Measurements from ENCODE around the gene FOXB1. TPM values are rescaled to one million over a fixed set of nuclear protein-coding genes. Genes with fewer than 3 reads are reported as not detected.
A peak's percentile ranks its signal among the peaks of the same experiment; 100 is the strongest.

FOXB1 gene
- total and polyA plus RNA-seq, 2 of the 13 experiments (the other 11 are each of a cell fraction or from before 2014, with no cell fraction given), result not detected

DNA sequence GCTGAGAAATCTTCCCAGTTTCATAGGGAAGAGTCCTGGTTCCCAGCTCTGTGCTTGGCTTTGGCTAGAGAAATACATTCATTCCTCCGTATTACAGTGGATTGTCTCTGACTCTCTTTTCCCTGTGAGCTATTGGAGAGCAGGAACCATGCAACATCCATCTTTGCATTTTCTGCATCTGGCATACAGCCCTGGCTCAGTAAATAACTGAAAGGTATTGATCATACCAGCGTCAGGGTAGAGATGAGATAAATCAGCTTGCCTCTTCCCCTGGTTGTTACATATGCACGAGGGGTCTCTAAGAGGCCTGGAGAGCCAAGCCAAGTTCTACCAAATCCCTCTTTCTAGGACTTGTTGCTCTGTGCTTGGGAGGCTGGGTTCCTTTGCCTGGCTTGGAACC, 35.2 kb downstream of the FOXB1 start (continued):
- TF ChIP-seq, protein P1, sequence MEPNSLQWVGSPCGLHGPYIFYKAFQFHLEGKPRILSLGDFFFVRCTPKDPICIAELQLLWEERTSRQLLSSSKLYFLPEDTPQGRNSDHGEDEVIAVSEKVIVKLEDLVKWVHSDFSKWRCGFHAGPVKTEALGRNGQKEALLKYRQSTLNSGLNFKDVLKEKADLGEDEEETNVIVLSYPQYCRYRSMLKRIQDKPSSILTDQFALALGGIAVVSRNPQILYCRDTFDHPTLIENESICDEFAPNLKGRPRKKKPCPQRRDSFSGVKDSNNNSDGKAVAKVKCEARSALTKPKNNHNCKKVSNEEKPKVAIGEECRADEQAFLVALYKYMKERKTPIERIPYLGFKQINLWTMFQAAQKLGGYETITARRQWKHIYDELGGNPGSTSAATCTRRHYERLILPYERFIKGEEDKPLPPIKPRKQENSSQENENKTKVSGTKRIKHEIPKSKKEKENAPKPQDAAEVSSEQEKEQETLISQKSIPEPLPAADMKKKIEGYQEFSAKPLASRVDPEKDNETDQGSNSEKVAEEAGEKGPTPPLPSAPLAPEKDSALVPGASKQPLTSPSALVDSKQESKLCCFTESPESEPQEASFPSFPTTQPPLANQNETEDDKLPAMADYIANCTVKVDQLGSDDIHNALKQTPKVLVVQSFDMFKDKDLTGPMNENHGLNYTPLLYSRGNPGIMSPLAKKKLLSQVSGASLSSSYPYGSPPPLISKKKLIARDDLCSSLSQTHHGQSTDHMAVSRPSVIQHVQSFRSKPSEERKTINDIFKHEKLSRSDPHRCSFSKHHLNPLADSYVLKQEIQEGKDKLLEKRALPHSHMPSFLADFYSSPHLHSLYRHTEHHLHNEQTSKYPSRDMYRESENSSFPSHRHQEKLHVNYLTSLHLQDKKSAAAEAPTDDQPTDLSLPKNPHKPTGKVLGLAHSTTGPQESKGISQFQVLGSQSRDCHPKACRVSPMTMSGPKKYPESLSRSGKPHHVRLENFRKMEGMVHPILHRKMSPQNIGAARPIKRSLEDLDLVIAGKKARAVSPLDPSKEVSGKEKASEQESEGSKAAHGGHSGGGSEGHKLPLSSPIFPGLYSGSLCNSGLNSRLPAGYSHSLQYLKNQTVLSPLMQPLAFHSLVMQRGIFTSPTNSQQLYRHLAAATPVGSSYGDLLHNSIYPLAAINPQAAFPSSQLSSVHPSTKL (CRISPR knock-in tag; IDR thresholded peaks at IDR 0.05), result no peak
- no peak for TF ChIP-seq MXD1 (CRISPR knock-in tag; IDR thresholded peaks at IDR 0.05)
- TF ChIP-seq HES4 (CRISPR knock-in tag; IDR thresholded peaks at IDR 0.05; ENCODE audit: borderline replicate concordance), result no peak
- TF ChIP-seq SMAD3 (CRISPR knock-in tag; IDR thresholded peaks at IDR 0.05), result no peak

DNA sequence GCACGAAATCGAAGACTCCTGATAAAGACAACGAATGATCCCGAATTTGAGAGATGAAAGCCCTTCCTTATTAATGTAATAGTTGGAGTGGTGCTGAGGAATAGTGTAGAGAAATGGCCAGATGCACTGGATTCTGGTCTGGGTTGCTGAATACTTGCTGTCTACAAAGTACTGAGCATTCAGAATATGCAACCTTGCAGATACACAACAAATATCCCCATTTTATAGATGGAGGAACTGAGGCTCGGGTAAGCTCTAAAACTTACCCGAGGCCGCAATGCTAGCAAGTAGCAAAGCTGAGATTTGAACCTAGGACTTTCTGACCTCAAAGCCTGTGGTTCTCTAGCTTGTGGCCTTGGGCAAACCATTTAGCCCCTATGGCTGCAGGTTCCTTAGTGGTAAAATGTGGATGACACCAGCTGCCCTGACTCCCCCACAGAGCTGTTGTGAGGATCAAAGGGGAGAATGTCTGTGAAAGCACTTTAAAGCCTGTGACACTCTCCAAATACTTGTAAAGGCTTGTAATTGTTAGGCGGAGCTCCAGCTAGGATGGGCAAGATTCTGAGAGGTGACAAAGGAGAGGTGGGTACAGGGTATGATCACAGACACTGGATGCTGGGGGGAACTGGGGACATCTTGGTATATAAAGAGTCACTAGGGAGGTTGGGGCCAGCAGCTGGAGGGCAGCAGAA, 39.8 kb downstream of the FOXB1 start:
- H3K9ac ChIP-seq (ENCODE audit: insufficient read depth, low read depth, low read length), result no peak overlapping the region
- no peaks in the 10 kb centered on the region for H3K4me1 ChIP-seq (ENCODE audit: insufficient read depth, low read length)
- no peaks in the 10 kb centered on the region; a peak in 1 of 5 replicates for H3K27me3 ChIP-seq (ENCODE audit: control insufficient read depth in 1 of 2, insufficient read depth in 2 of 2, low read length in 2 of 2)
- H3K27ac ChIP-seq (ENCODE audit: extremely low read length, insufficient read depth, low read length), result no peak overlapping the region
- BruUV-seq (replicated peaks), result no TSS peak
- no peak for ATAC-seq
- no peaks in the 10 kb centered on the region for H3K9me3 ChIP-seq (ENCODE audit: low read length)
- no peaks in the 10 kb centered on the region for H4K20me1 ChIP-seq (ENCODE audit: insufficient read depth, low read length)
- DNase-seq (ENCODE audit: low spot score), result no peak
- H3K4me3 ChIP-seq (replicated peaks in 1 of 3; ENCODE audit: insufficient read depth in 1 of 3, low read depth in 2 of 3, low read length in 3 of 3), result no peak overlapping the region
- intact Hi-C loops (cut with micrococcal nuclease; ENCODE audit: unreplicated experiment), result no loop called here
- no peak for FAIRE-seq
- TF ChIP-seq MAFF (IDR thresholded peaks at IDR 0.05; ENCODE audit: low read depth, low read length) (peak; percentile 50), CCDC6 (CRISPR knock-in tag; IDR thresholded peaks at IDR 0.05) (no peak), MAFK (conservative IDR thresholded peaks at IDR 0.05 in 1 of 2, IDR thresholded peaks at IDR 0.05 in 1 of 2; ENCODE audit: low read length in 2 of 2) (peak; percentile 50 to 64)
- H3K4me2 ChIP-seq (ENCODE audit: low read depth, low read length), result no peak overlapping the region
- in situ Hi-C loops (cut with HindIII; ENCODE audit: extremely low pct_ligation_motif_present, low pct_unique_long_range_greater_than_20kb), result no loop called here
- no peak overlapping the region for H2AFZ ChIP-seq (ENCODE audit: low read length)
- WGBS (ENCODE audit: low lambda C conversion rate), result 42% methylated on average over 8 of the region's 8 CpGs
- ChIA-PET POLR2A (no interaction called here), CTCF (ENCODE audit: low intra/inter-chr PET ratio, low total read pairs) (no interaction called here)
- no peaks in the 10 kb centered on the region for H3K36me3 ChIP-seq (replicated peaks in 1 of 2; ENCODE audit: control insufficient read depth in 1 of 2, insufficient read depth in 2 of 2, low read length in 2 of 2)
- H3K79me2 ChIP-seq (ENCODE audit: insufficient read depth, low read length), result no peaks in the 10 kb centered on the region
